Lung microvascular endothelial cell (primary cell): ENCODE measurements around the gene PRSS57. TPM values are rescaled to one million over a fixed set of nuclear protein-coding genes. Genes with fewer than 3 reads are reported as not detected.
A peak's percentile ranks its signal among the peaks of the same experiment; 100 is the strongest.

Experiments used
- DNase-seq, 2 donors: peaks; one replicate each; pipeline versions ENCODE4 v3.0.0 to v3.0.0-alpha.2; 2010; ENCODE audit warnings: low read depth in 2 of 2
- total RNA-seq: library from RNA; depleted of rRNA; stranded (reverse); fragments of >200 nt; gene quantifications from 2 replicates; pipeline ENCODE4 v1.2.1, GENCODE V29; 2014

The PRSS57 gene
- total RNA-seq, 1 donor from 2014 or later = not detected

DNA sequence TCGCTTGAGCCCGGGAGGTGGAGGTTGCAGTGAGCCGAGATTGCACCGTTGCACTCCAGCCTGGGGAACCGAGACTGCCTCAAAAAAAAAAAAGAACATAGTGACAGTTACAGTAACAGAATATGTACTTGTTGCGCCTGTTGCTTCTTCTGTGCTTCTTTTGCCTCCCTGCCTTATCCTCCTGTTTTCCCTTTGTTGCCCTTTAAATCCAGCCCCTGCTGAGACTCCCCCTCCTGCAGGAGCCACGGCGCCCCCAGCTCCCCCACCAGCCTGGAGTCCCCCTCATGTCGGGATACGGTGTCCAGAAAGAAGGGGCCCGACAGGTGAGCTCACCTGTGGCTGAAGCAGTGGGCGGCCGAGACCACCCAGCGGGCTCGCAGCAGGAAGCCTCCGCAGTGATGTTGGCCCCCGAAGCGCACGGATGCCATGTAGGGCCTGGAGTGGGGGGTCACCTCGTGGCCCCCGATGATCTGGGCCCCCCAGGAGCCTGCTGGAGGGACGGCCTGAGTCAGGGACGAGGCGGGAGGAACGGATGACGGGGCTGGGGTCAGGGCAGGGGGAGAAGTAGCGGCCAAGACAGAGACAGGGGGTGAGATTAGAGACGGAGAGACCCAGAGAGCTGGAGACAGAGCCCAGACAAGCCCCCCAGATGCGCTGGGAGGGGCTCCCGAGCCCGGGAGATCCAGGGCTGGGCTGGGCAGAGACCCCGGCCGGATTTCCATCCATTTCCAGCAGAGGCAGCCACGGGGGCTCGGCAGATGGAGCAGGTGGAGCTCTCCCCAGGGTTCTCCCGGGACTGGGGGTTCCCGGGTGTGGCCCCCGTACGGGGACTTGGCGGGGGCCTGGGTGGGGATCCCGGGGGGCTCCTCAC lies 536 bp downstream of the PRSS57 start:
- DNase-seq = no peak

- no peak for DNase-seq
Observed at GRCh38 chr19:690203-690602, 5.0 kb downstream of the PRSS57 start.

DNA sequence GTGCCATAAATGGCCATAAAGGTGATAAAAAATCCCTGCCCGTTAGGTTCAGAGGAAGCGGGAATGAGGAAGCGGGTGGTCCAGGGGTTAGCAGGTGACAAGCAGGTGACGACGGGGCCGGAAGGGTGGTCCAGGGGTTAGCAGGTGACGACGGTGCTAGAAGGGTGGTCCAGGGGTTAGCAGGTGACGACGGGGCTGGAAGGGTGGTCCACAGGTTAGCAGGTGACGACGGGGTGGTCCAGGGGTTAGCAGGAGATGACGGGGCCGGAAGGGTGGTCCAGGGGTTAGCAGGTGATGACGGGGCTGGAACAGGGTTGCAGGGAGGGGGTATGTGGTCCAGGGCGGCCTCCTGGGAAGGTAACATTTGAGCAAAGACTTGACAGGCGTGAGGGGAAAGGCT lies 6.3 kb downstream of the PRSS57 start:
- DNase-seq = no peak

- DNase-seq = no peak
Observed at GRCh38 chr19:688214-688613, 7.0 kb downstream of the PRSS57 start.

- no peak for DNase-seq
Observed at GRCh38 chr19:687569-688166, 7.6 kb downstream of the PRSS57 start.

DNA sequence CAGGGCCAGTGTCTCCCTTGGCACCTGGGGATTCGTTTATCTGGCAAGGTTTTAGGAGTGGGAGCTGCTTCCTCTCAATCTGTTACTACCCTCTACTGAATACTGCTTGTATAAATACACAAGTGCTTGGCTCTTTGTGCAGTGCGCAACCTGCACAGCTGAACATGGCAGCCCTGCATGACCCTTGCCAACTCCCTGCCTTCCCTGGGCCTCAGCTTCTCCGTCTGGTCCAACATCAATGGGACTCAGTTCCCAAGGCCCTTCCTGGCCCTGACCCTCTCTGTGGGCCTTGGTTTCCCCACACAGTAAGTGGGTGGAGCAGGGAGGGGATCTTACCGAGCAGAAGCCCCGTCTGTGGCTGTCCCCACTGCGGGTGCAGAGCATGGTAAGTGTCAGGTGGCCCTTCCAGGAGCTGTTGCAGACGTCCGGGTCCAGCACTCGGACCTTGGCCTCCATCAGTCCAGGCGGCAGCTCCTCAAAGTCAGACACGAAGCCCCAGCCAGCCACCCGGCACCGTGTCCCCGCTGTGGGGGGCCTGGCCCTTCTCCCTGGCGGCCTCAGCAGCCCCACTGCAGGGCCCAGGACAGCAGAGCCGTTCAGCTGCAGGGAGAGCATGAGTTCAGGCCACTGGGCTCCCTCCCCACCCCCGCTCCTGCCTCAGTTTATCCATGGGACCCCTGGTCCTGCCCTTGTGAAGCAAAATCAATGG lies 8.5 kb downstream of the PRSS57 start:
- DNase-seq = no peak

GRCh38 chr19:685454-685931 lies 9.8 kb downstream of the PRSS57 start:
- no peak for DNase-seq

DNA sequence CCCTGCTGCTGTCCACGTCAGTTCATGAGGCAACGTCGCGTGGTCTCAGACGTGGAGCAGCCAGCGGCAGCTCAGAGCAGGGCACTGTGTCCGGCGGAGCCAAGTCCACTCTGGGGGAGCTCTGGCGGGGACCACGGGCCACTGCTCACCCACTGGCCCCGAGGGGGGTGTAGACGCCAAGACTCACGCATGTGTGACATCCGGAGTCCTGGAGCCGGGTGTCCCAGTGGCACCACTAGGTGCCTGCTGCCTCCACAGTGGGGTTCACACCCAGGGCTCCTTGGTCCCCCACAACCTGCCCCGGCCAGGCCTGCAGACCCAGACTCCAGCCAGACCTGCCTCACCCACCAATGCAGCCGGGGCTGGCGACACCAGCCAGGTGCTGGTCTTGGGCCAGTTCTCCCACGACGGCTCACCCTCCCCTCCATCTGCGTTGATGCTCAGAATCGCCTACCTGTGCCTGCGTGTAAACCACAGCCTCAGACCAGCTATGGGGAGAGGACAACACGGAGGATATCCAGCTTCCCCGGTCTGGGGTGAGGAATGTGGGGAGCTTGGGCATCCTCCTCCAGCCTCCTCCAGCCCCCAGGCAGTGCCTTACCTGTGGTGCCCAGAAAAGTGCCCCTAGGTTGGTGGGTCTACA lies 12.5 kb downstream of the PRSS57 start:
- no peak for DNase-seq

DNA sequence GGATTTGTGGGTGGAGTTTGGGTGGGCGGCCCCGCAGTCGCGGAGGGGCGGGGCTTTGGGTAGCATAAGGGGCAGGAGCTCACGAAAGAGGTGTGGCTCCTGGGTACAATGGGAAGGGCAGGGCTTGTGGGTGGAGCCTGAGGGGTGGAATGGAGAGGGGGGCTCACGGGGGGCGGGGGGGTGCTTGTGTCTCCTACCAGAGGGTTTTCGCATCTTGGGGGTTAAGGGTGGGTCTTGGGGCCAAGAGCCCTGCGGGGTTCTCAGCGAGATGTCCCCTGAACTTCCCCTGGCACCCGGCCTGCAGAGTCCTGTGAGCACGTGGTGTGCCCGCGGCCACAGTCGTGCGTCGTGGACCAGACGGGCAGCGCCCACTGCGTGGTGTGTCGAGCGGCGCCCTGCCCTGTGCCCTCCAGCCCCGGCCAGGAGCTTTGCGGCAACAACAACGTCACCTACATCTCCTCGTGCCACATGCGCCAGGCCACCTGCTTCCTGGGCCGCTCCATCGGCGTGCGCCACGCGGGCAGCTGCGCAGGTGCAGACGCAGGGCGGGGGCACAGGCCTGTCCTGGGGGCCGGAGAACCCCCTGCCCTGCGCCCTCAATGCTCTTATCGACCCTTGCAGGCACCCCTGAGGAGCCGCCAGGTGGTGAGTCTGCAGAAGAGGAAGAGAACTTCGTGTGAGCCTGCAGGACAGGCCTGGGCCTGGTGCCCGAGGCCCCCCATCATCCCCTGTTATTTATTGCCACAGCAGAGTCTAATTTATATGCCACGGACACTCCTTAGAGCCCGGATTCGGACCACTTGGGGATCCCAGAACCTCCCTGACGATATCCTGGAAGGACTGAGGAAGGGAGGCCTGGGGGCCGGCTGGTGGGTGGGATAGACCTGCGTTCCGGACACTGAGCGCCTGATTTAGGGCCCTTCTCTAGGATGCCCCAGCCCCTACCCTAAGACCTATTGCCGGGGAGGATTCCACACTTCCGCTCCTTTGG lies 13.9 kb downstream of the PRSS57 start:
- DNase-seq = peak; percentile 97 to 98

DNA sequence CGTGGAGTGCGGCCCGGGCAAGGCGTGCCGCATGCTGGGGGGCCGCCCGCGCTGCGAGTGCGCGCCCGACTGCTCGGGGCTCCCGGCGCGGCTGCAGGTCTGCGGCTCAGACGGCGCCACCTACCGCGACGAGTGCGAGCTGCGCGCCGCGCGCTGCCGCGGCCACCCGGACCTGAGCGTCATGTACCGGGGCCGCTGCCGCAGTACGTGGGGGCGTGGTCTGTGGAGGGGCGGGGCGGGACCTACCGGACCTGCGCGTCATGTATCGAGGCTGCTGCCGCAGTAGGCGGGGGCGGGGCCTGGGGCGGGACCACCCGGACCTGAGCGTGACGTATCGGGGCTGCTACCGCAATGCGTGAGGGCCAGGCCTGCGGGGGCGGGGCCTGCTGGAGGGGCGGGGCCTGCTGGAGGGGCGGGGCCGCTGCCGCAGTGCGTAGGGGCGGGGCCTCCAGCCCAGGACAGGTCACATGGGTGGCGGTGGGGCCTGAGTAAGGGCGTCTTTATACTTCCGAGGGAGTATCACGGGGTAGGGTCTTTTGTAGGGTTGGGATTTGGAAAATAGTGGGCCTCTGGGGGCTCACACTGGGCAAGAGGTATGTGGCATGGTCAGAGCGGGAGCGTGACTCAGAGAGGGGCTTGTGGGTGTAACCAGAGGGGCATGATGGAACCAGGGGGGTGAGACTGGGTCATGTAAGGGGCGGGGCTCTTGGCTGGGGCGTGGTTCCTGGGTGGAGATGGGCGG lies 14.8 kb downstream of the PRSS57 start:
- peak; percentile 99 to 100 for DNase-seq

GRCh38 chr19:679418-680286 lies 15.6 kb downstream of the PRSS57 start:
- peak; percentile 45 to 66 for DNase-seq

DNA sequence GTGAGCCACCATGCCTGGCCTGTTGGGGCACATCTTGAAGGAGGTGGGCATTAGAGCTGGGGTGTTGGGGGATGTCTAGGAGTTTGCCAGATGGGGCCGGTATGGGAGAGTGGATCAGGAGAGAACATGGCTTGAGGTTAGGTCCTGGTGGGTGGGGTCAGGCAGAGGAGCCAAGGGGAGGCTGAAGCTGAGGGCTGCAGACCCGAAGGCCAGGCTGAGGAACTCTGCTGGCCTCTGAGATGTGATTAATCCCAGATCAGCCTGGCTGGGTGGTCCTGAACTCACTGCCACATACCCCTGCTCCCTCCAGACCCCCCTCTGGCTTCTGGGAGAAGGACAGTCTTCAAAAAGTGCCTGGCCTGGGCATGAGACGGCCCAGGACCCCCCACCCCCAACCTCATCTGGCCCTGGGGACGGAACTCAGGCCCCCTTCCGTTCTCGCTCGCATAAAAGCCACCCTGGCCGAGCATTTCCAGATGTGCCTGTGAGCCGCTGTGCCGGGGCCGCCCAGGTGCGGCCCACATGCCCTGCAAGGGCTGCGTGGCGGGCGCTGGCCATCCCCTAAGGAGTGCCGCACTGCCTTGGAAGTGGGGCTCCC lies 16.4 kb downstream of the PRSS57 start:
- DNase-seq = no peak

DNA sequence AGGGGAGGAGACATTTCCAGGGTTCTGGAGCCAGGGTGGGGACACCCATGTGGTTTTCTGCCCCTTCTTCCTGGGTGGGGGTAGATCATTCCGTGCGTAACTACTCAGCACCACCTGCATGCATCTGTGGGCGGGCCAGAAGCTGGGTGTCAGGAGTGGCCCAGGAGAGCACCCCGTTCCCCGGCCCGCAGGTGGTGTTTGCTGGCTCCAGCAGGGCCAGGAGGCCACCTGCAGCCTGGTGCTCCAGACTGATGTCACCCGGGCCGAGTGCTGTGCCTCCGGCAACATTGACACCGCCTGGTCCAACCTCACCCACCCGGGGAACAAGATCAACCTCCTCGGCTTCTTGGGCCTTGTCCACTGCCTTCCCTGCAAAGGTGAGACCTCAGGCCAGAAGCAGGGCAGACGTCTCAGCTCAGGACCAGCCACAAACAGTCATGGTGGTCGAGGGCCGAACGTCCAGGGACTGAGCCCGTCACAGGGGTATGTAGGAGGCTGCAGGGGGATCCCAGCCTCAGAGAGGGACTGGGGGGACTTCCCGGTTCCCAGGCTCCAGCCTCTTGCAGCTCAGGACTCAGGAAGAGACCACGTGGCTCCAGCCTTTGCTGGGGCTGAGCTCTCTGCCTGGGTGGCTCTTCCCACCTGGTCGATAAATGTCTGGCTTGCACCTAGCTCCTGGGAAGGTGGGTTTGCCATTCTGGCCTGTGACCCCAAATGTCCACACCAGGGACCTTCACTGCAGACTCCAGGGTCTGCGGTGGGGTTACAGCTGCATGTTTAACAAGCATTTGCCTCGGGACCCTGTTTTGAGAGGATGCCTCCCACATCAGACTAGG lies 17.4 kb downstream of the PRSS57 start:
- no peak for DNase-seq

DNA sequence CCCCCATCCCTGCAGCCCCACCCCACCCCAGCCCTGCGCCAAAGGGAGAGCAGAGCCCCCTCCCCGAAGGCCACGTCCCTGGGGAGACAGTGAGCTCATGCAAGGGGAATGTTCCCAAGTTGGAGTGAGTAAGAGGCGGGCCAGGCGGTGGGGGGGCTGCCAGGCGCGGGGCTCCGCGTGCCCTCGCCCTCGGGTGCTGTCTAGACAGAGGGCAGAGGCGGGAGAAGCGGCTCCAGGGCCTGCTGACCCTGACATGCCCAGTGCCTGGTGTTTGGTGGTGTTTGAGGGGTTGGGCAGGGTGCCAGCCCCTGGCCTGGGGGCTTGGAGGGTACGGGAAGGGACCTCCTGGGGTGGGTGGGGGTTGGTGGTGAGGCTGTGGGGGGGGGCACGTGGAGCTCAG lies 18.1 kb downstream of the PRSS57 start:
- peak; percentile 31 to 69 for DNase-seq

DNA sequence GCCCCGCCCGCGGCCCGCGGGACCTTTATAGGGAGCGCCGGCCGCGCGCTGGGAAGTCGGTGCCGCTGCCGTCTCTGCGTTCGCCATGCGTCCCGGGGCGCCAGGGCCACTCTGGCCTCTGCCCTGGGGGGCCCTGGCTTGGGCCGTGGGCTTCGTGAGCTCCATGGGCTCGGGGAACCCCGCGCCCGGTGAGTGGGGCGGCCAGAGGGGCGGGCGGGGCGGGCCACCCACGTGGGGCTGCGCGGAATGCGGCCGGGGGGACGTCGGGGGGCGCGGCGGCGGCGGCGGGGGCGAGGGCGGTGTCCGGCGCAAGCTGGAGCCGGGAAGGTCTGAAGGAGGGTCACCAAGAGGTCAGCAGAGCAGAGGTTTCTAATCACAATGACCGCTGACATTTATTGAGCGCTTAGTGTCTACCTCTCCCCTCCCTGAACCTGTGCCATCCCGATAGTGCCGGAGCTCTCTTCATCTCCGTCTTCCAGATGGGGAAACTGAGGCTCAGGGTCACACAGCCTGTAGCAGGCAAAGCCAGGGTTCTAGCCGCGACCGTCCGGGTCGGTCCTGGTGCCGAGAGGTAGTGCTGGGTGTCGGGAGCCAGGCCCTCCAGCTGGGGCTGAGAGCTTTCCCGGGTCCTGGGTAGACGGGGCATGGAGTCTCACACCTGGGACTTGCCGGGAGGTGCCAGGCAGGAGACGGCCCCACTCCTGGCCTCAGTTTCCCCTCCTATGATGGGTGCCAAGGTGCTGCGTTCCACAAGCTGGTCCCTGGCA lies 18.7 kb downstream of the PRSS57 start, which contains the start of gene FSTL3:
Gene FSTL3, plus strand, starts transcription at position 54 of the 767 bp plus-strand sequence. Its CDS starts 32 bp downstream, at position 86.
- no peak for DNase-seq

DNA sequence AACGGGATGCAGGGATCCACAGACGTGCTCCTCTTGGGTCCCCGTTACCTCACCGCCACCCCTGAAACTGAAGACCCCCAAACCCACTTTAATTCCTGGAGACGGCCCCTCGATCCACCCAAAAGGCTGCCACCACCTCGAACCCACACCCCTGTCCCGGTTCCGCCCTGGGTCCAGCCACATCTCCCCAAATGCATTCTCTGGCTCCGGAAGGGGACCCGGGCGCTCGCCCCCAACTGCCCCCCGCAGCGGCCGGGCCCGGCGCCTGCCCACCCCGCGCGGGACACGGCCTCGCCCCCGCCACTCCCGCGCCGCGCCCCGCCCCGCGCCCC lies 19.3 kb downstream of the PRSS57 start:
- no peak for DNase-seq
